PFSK-1 (cell line): ENCODE data around the gene PDE4B.

ENCODE experiments used
- POLR2AphosphoS5 ChIP-seq: IDR thresholded peaks from 2 replicates; pipeline ENCODE4 v1.6.1; 2012; ENCODE audit warnings: low read depth, mild to moderate bottlenecking, control low read depth, low read length, moderate library complexity
- SIN3A ChIP-seq: IDR thresholded peaks from 2 replicates; pipeline ENCODE4 v1.6.1; 2012; ENCODE audit warnings: mild to moderate bottlenecking, low read length, moderate library complexity, borderline replicate concordance; ENCODE audit not compliant: insufficient read depth

GRCh38 chr1:65846866-65847265 lies 54.2 kb downstream of the PDE4B start:
- TF ChIP-seq SIN3A: no peak
- TF ChIP-seq POLR2AphosphoS5: no peak
